GM18526 (cell line): Measurements from ENCODE around the gene BTC.

Source experiments
- POLR2A ChIP-seq: IDR thresholded peaks from 3 replicates; pipeline ENCODE4 v1.6.1; 2011; ENCODE audit not compliant: insufficient read length; ENCODE audit errors: extremely low read depth

BTC gene

DNA sequence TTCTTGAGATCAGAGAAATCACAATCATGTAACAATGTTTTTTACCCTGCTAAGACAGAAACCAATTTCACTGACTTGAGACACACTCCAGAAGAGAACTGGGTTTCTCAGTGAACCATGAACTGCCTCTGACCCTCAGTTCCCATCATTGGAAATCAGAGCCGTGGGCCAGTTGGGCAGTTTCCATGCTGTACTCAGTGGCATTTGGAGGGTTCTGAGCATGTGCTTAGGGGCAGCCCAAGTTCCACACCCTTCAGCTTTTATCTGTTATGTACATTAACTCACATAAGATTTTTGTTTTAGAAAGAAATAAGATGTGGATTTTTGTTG is 77.9 kb downstream of the BTC start:
- no peak for TF ChIP-seq POLR2A

DNA sequence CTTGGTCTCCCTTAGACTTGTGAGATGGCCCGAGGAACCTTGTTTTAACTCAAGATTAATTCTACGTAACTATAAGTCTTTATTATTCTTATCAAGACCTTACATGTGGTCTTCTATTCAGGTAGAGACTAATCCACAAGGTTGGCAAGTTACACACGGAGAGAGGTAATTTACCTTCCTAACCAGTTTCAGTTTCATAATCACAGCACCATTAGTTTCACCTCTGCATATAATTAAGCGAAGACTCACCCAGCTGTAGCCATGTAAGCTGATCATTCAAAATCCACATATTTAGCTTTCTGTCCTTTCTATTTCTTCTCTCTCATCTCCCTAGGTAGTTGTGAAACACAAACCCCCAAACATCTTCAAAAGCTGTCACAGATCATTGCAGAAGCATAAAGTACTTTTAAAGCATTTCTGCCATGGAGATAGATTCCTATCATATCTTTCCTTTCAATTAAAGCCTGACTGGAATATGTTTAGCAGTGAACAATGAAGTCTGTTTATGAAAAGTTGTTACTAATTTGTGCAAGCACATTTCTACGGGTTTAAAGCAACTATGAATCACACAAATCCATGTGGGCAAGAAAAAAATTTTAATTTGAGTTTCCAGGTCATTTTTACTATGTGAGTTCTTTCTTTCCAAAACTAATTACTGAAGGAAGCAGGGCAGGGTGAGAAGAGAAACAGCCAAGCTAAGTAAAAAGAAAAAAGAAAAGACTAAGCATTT is 78.5 kb downstream of the BTC start:
- no peak for TF ChIP-seq POLR2A

- no peak for TF ChIP-seq POLR2A
These were observed 79.7 kb downstream of the BTC start for GRCh38 chr4:74714611-74715130.
